ENCODE data around the gene OPA3. TPM values are rescaled to one million over a fixed set of nuclear protein-coding genes. Genes with fewer than 3 reads are reported as not detected.

Gene OPA3
- total RNA-seq, 4 donors from 2014 or later, result 4.8 to 6.7 (median 5.7) TPM

- peaks cover 0 to 12% (median 0%) of the 10 kb centered on the region in 4 donors for H3K4me1 ChIP-seq
- DNase-seq (ENCODE audit: low spot score in 2 of 2), result no peak
- no peaks in the 10 kb centered on the region for H3K27me3 ChIP-seq
- TF ChIP-seq POLR2A (IDR thresholded peaks at IDR 0.05) (no peak), CTCF (IDR thresholded peaks at IDR 0.05) (no peak), EP300 (IDR thresholded peaks at IDR 0.05) (no peak)
- WGBS, 2 donors, result 88 to 97% methylated on average over 3 to 5 of the region's 5 CpGs
- peaks cover 0 to 11% (median 0%) of the 10 kb centered on the region in 3 donors for H3K36me3 ChIP-seq
- no peak overlapping the region for H3K4me3 ChIP-seq
- H3K27ac ChIP-seq, result no peak overlapping the region
- no peaks in the 10 kb centered on the region for H3K9me3 ChIP-seq
These were observed 27.8 kb downstream of the OPA3 start for GRCh38 chr19:45556835-45557234.

- peaks cover 0 to 5% (median 0%) of the 10 kb centered on the region in 4 donors for H3K4me1 ChIP-seq
- no peak overlapping the region for H3K27ac ChIP-seq
- DNase-seq (ENCODE audit: low spot score in 2 of 2), result no peak
- TF ChIP-seq POLR2A (IDR thresholded peaks at IDR 0.05), result no peak
- no peak for TF ChIP-seq EP300 (IDR thresholded peaks at IDR 0.05)
- TF ChIP-seq CTCF (IDR thresholded peaks at IDR 0.05), result no peak
- no peaks in the 10 kb centered on the region for H3K27me3 ChIP-seq
- 40 to 61% methylated on average over 1 of the region's 1 CpG for WGBS, 2 donors
- H3K4me3 ChIP-seq, result no peak overlapping the region
- peaks cover 0 to 11% (median 0%) of the 10 kb centered on the region in 3 donors for H3K36me3 ChIP-seq
- no peaks in the 10 kb centered on the region for H3K9me3 ChIP-seq
These were observed 30.1 kb downstream of the OPA3 start for GRCh38 chr19:45554481-45554880.

GRCh38 chr19:45553464-45553863 lies 31.1 kb downstream of the OPA3 start:
- Histone ChIP-seq H3K4me3 (no peak overlapping the region), H3K4me1 (peaks cover 0 to 5% (median under 1%) of the 10 kb centered on the region in 4 donors), H3K27me3 (no peaks in the 10 kb centered on the region), H3K36me3 (peaks cover 0 to 11% (median 0%) of the 10 kb centered on the region in 3 donors), H3K27ac (no peak overlapping the region), H3K9me3 (no peaks in the 10 kb centered on the region)
- DNase-seq (ENCODE audit: low spot score in 2 of 2), result no peak
- 68 to 76% methylated on average over 13 to 27 of the region's 34 CpGs for WGBS, 2 donors
- no peak for TF ChIP-seq CTCF (IDR thresholded peaks at IDR 0.05)
- no peak for TF ChIP-seq POLR2A (IDR thresholded peaks at IDR 0.05)
- TF ChIP-seq EP300 (IDR thresholded peaks at IDR 0.05), result no peak

GRCh38 chr19:45547965-45548609 lies 36.5 kb downstream of the OPA3 start:
- Histone ChIP-seq H3K9me3 (no peaks in the 10 kb centered on the region), H3K36me3 (peaks cover 0 to 5% (median 0%) of the 10 kb centered on the region in 3 donors), H3K4me1 (peaks cover 0 to 22% (median 0%) of the 10 kb centered on the region in 4 donors), H3K27ac (peak overlapping the region in 3 of 4 donors; percentile 60 to 78 (median 78)), H3K27me3 (no peaks in the 10 kb centered on the region), H3K4me3 (no peak overlapping the region)
- TF ChIP-seq POLR2A (IDR thresholded peaks at IDR 0.05) (no peak), CTCF (IDR thresholded peaks at IDR 0.05) (no peak), EP300 (IDR thresholded peaks at IDR 0.05) (peak in 1 of 2 donors; percentile 34)
- 66 to 70% methylated on average over 6 to 9 of the region's 9 CpGs for WGBS, 2 donors
- no peak for DNase-seq (ENCODE audit: low spot score in 2 of 2)

GRCh38 chr19:45547211-45547770 lies 37.3 kb downstream of the OPA3 start:
- Histone ChIP-seq H3K4me3 (no peak overlapping the region), H3K36me3 (no peaks in the 10 kb centered on the region), H3K9me3 (no peaks in the 10 kb centered on the region), H3K27ac (peak overlapping the region in 3 of 4 donors; percentile 60 to 78 (median 78)), H3K27me3 (no peaks in the 10 kb centered on the region), H3K4me1 (peaks cover 0 to 22% (median 0%) of the 10 kb centered on the region in 4 donors)
- DNase-seq (ENCODE audit: low spot score in 2 of 2), result no peak
- WGBS, 2 donors, result 85% methylated on average over 10 of the region's 10 CpGs
- TF ChIP-seq POLR2A (IDR thresholded peaks at IDR 0.05) (no peak), EP300 (IDR thresholded peaks at IDR 0.05) (no peak), CTCF (IDR thresholded peaks at IDR 0.05) (no peak)

All from tibial nerve (tissue), 4 donors.